ENCODE results near the gene PASK. TPM values are rescaled to one million over a fixed set of nuclear protein-coding genes. Genes with fewer than 3 reads are reported as not detected.

The PASK gene
- total and polyA plus RNA-seq, 2 of the 4 experiments (the other 2 are of a cell fraction) = 4.1 TPM

- ChIA-PET CTCF (no interaction called here), POLR2A (ENCODE audit: unreplicated experiment) (no interaction called here)
- peaks cover 18% of the 10 kb centered on the region; the same call in 1 of the 2 replicates for H3K36me3 ChIP-seq (ENCODE audit: control insufficient read depth, insufficient read depth, low read length)
- H3K27ac ChIP-seq (ENCODE audit: insufficient read depth, low read length) = no peak overlapping the region
- no peak overlapping the region for H4K5ac ChIP-seq (ENCODE audit: low read depth, low read length)
- no peak overlapping the region for H4K91ac ChIP-seq (ENCODE audit: insufficient read depth, low read depth, low read length)
- no peak overlapping the region for H2BK120ac ChIP-seq (ENCODE audit: low read depth, low read length)
- BruUV-seq (replicated peaks) = no TSS peak
- H2AK9ac ChIP-seq (replicated peaks; ENCODE audit: low read depth, low read length, poor library complexity) = no peak overlapping the region
- H3K18ac ChIP-seq (ENCODE audit: low read depth, low read length) = no peak overlapping the region
- no peak for DNase-seq
- H3K79me1 ChIP-seq (ENCODE audit: low read depth in 1 of 2, low read length in 2 of 2) = no peaks in the 10 kb centered on the region
- no peak overlapping the region for H2BK15ac ChIP-seq (ENCODE audit: low read depth, low read length)
- TF ChIP-seq ELK1 (IDR thresholded peaks at IDR 0.05; ENCODE audit: borderline replicate concordance, low read depth, low read length) (no peak), CEBPB (IDR thresholded peaks at IDR 0.05; ENCODE audit: low read depth, low read length) (no peak), POLR2A (IDR thresholded peaks at IDR 0.05; ENCODE audit: low read depth, low read length) (no peak), CTCF (conservative IDR thresholded peaks at IDR 0.05; ENCODE audit: low read depth, low read length) (no peak), BHLHE40 (IDR thresholded peaks at IDR 0.05; ENCODE audit: low read depth, low read length) (no peak), FOS (IDR thresholded peaks at IDR 0.05; ENCODE audit: low read depth, low read length) (no peak), SMC3 (IDR thresholded peaks at IDR 0.05; ENCODE audit: low read depth, low read length) (no peak), RCOR1 (IDR thresholded peaks at IDR 0.05; ENCODE audit: insufficient replicate concordance, low read length) (no peak), RAD21 (IDR thresholded peaks at IDR 0.05; ENCODE audit: low read length) (no peak), NFE2L2 (IDR thresholded peaks at IDR 0.05; ENCODE audit: low read depth, low read length) (no peak), CHD1 (IDR thresholded peaks at IDR 0.05; ENCODE audit: low read depth, low read length) (no peak), MAZ (IDR thresholded peaks at IDR 0.05; ENCODE audit: borderline replicate concordance, low read depth, low read length) (no peak), RFX5 (IDR thresholded peaks at IDR 0.05; ENCODE audit: low read depth, low read length) (no peak), MXI1 (IDR thresholded peaks at IDR 0.05; ENCODE audit: borderline replicate concordance, low read depth, low read length) (no peak)
- TF ChIP-seq, protein P1, sequence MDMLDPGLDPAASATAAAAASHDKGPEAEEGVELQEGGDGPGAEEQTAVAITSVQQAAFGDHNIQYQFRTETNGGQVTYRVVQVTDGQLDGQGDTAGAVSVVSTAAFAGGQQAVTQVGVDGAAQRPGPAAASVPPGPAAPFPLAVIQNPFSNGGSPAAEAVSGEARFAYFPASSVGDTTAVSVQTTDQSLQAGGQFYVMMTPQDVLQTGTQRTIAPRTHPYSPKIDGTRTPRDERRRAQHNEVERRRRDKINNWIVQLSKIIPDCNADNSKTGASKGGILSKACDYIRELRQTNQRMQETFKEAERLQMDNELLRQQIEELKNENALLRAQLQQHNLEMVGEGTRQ (IDR thresholded peaks at IDR 0.05; ENCODE audit: low read depth, low read length) = no peak
- no peak for ATAC-seq (ENCODE audit: low read depth)
- H3K9me3 ChIP-seq (ENCODE audit: control insufficient read depth, insufficient read depth, low read length) = no peaks in the 10 kb centered on the region
- intact Hi-C loops (cut with micrococcal nuclease) = loop anchor here (5.0 kb wide), 1 partner anchor 152 kb away; no protein-coding TSS in a partner anchor
- no peak overlapping the region for H3K14ac ChIP-seq (replicated peaks; ENCODE audit: low read depth, low read length)
- H3K4me2 ChIP-seq (ENCODE audit: low read depth, low read length) = no peak overlapping the region
- in situ Hi-C loops (cut with MboI; ENCODE audit: low sequenced_read_pairs) = no loop called here
- no peak overlapping the region for H3K23ac ChIP-seq (ENCODE audit: low read depth, low read length)
- 40% methylated on average over 13 of the region's 32 CpGs; no CpG with 5 or more reads in 1 of the 2 experiments for WGBS, 2 experiments (ENCODE audit: extremely low coverage in 2 of 2, insufficient read length in 1 of 2)
- H2AK5ac ChIP-seq (ENCODE audit: low read depth, low read length) = no peak overlapping the region
- H4K8ac ChIP-seq (ENCODE audit: low read depth in 2 of 2, low read length in 2 of 2) = no peak overlapping the region
- no peaks in the 10 kb centered on the region for H3K9me1 ChIP-seq (ENCODE audit: insufficient read depth, low read length)
- no peak overlapping the region for H3K9ac ChIP-seq (ENCODE audit: low read depth, low read length)
- H3K4ac ChIP-seq (ENCODE audit: low read depth, low read length) = no peak overlapping the region
- H3K56ac ChIP-seq (ENCODE audit: extremely low read depth, insufficient read depth, low read length) = no peak overlapping the region
- no peaks in the 10 kb centered on the region for H4K20me1 ChIP-seq (ENCODE audit: insufficient read depth, low read length)
- dilution Hi-C loops (cut with HindIII; ENCODE audit: low sequenced_read_pairs, unreplicated experiment) = no loop called here
- no peaks in the 10 kb centered on the region for H3K27me3 ChIP-seq (ENCODE audit: control insufficient read depth, insufficient read depth, low read length)
- H3K4me1 ChIP-seq (ENCODE audit: control insufficient read depth, insufficient read depth, low read length) = no peaks in the 10 kb centered on the region
- no peak overlapping the region for H3K4me3 ChIP-seq (ENCODE audit: insufficient read depth, low read depth, low read length)
- H2AFZ ChIP-seq (replicated peaks; ENCODE audit: low read length, poor library complexity) = no peak overlapping the region
- H2BK5ac ChIP-seq (ENCODE audit: low read depth, low read length, poor library complexity, severe bottlenecking) = no peak overlapping the region
- no peak overlapping the region for H2BK20ac ChIP-seq (ENCODE audit: low read depth, low read length)
Measured at GRCh38 chr2:241064008-241064801, 85.1 kb downstream of the PASK start.

Measured in IMR-90 (cell line).